HepG2 (cell line): ENCODE measurements around the gene FOXK2. TPM values are rescaled to one million over a fixed set of nuclear protein-coding genes. Genes with fewer than 3 reads are reported as not detected.

ENCODE experiments used
- ATAC-seq: fragments of 200-7000 bp; cut with Tn5 transposase; 3 replicates; pipeline ENCODE4 v1.9.1; 2020; ENCODE audit warnings: mild to moderate bottlenecking, moderate library complexity
- BruUV-seq: library from RNA; stranded (reverse); fragments of 400-500 nt; replicated peaks from 2 replicates; lab custom pipeline; 2021; lab: Mats Ljungman, UMichigan
- CTCF ChIA-PET: fragments of 300-600 bp; formaldehyde crosslinking; extraction: SDS; loops from one replicate; lab custom pipeline; 2021; ENCODE audit warnings: low total read pairs, inconsistent platforms, low intra/inter-chr PET ratio; lab: Yijun Ruan, JAX
- POLR2A ChIA-PET: fragments of 350-600 bp; sonication (Branson Sonifier 250); formaldehyde crosslinking; loops from one replicate; lab custom pipeline; 2020; ENCODE audit warnings: antibody characterized with exemption, inconsistent platforms; lab: Yijun Ruan, JAX
- DNase-seq: peaks from one replicate; pipeline ENCODE4 v3.0.0-alpha.2; 2015; ENCODE audit warnings: low spot score
- FAIRE-seq: peaks from 3 replicates; lab custom pipeline; 2011; peaks lifted over from hg19 to GRCh38; lab: Jason Lieb, UNC
- H2AFZ ChIP-seq: one replicate; pipeline ENCODE4 v1.6.1; 2011; ENCODE audit warnings: low read length, inconsistent platforms
- H3K27ac ChIP-seq: fragments of 300-600 bp; 3 replicates; pipeline ENCODE4 v1.8.0; 2011; ENCODE audit warnings: mixed run types, mild to moderate bottlenecking, mixed read lengths, low read length, inconsistent platforms; ENCODE audit not compliant: insufficient read depth; ENCODE audit errors: extremely low read length
- H3K27me3 ChIP-seq, 2 experiments: fragments of 200-600 bp in 1 of 2; 2 replicates in 1 of 2; 3 replicates in 1 of 2; pipeline versions ENCODE4 v1.6.0 to v1.8.0; 2011; ENCODE audit warnings: low read length in 2 of 2, mild to moderate bottlenecking in 2 of 2, moderate library complexity in 2 of 2, inconsistent platforms in 1 of 2; ENCODE audit not compliant: insufficient read depth in 2 of 2, control insufficient read depth in 1 of 2
- H3K36me3 ChIP-seq, 2 experiments: fragments of 200-600 bp in 1 of 2; replicated peaks in 1 of 2; 2 replicates in 1 of 2; 3 replicates in 1 of 2; pipeline versions ENCODE4 v1.5.1 to v1.8.0; 2011; ENCODE audit warnings: low read length in 2 of 2, inconsistent platforms in 1 of 2; ENCODE audit not compliant: insufficient read depth in 2 of 2, control insufficient read depth in 1 of 2
- H3K4me1 ChIP-seq: 2 replicates; pipeline ENCODE4 v1.5.1; 2012; ENCODE audit warnings: low read length, inconsistent platforms; ENCODE audit not compliant: insufficient read depth
- H3K4me2 ChIP-seq: 2 replicates; pipeline ENCODE4 v1.6.0; 2011; ENCODE audit warnings: low read depth, low read length, inconsistent platforms
- H3K4me3 ChIP-seq, 3 experiments: fragments of 200-600 bp in 1 of 3; sonication (generic), shearing (Covaris generic) in 1 of 3; replicated peaks in 1 of 3; 2 replicates each; pipeline ENCODE4 v1.5.1; 2011 to 2016; ENCODE audit warnings: low read length in 3 of 3, inconsistent platforms in 2 of 3, low read depth in 2 of 3, mild to moderate bottlenecking in 2 of 3, control low read depth in 1 of 3, mixed read lengths in 1 of 3; ENCODE audit not compliant: insufficient read depth in 1 of 3
- H3K79me2 ChIP-seq: one replicate; pipeline ENCODE4 v1.6.1; 2011; ENCODE audit warnings: low read length, inconsistent platforms; ENCODE audit not compliant: insufficient read depth
- H3K9ac ChIP-seq: 2 replicates; pipeline ENCODE4 v1.6.0; 2011; ENCODE audit warnings: mild to moderate bottlenecking, low read depth, low read length, inconsistent platforms; ENCODE audit not compliant: insufficient read depth
- H3K9me3 ChIP-seq: 2 replicates; pipeline ENCODE4 v1.5.1; 2012; ENCODE audit warnings: mild to moderate bottlenecking, low read length
- H4K20me1 ChIP-seq: 2 replicates; pipeline ENCODE4 v1.6.0; 2011; ENCODE audit warnings: inconsistent platforms, mild to moderate bottlenecking, low read length, moderate library complexity; ENCODE audit not compliant: insufficient read depth
- AGO1 ChIP-seq: fragments of 200-400 bp; formaldehyde crosslinking; IDR thresholded peaks from 2 replicates; pipeline ENCODE4 v1.6.1; 2017; ENCODE audit warnings: mild to moderate bottlenecking, low read depth, low read length, moderate library complexity; ENCODE audit not compliant: poor library complexity, severe bottlenecking
- AGO2 ChIP-seq: fragments of 200-400 bp; formaldehyde crosslinking; optimal IDR thresholded peaks from 2 replicates; pipeline ENCODE3; 2017; ENCODE audit warnings: mild to moderate bottlenecking, low read depth, low read length, moderate library complexity
- ATF2 ChIP-seq: sonication (generic); formaldehyde crosslinking; IDR thresholded peaks from 2 replicates; pipeline ENCODE4 v1.4.0; 2020; ENCODE audit warnings: missing genetic modification reagents
- ATF7 ChIP-seq, 2 experiments: fragments of 450-650 bp in 1 of 2; sonication (generic) in 1 of 2; formaldehyde crosslinking in 1 of 2; IDR thresholded peaks; 2 replicates each; pipeline versions ENCODE4 v1.4.0 to v1.6.1; 2016 to 2020; ENCODE audit warnings: antibody characterized with exemption in 1 of 2, mild to moderate bottlenecking in 1 of 2, missing genetic modification reagents in 1 of 2
- E2F1 ChIP-seq: sonication (generic); formaldehyde crosslinking; IDR thresholded peaks from 2 replicates; pipeline ENCODE4 v1.5.0; 2020; ENCODE audit warnings: missing genetic modification reagents
- KMT2B ChIP-seq: IDR thresholded peaks from 2 replicates; pipeline ENCODE4 v1.6.1; 2016; ENCODE audit warnings: missing genetic modification reagents, missing compliant biosample characterization
- MED1 ChIP-seq: sonication (generic); formaldehyde crosslinking; IDR thresholded peaks from 2 replicates; pipeline ENCODE4 v1.4.0; 2020; ENCODE audit warnings: missing genetic modification reagents
- MIER2 ChIP-seq: IDR thresholded peaks from 2 replicates; pipeline ENCODE4 v1.6.1; 2016; ENCODE audit warnings: missing biosample characterization, missing genetic modification reagents
- POGZ ChIP-seq: sonication (generic); formaldehyde crosslinking; IDR thresholded peaks from 2 replicates; pipeline ENCODE4 v1.4.0; 2020; ENCODE audit warnings: mild to moderate bottlenecking, missing genetic modification reagents
- POLR2AphosphoS2 ChIP-seq: IDR thresholded peaks from 2 replicates; pipeline ENCODE4 v1.6.1; 2011; ENCODE audit warnings: low read depth, low read length, improper control_type of control experiment
- RARA ChIP-seq: IDR thresholded peaks from 2 replicates; pipeline ENCODE4 v1.6.1; 2016; ENCODE audit warnings: missing genetic modification reagents, missing compliant biosample characterization
- TBL1XR1 ChIP-seq: fragments of 150-350 bp; IDR thresholded peaks from 2 replicates; pipeline ENCODE4 v1.6.1; 2014; ENCODE audit warnings: borderline replicate concordance, low read length; ENCODE audit not compliant: partially characterized antibody
- ZNF205 ChIP-seq: IDR thresholded peaks from 2 replicates; pipeline ENCODE4 v1.6.1; 2018; ENCODE audit warnings: missing biosample characterization, missing genetic modification reagents
- ZNF468 ChIP-seq: sonication (generic); formaldehyde crosslinking; IDR thresholded peaks from 2 replicates; pipeline ENCODE4 v1.8.0; 2022; ENCODE audit warnings: mild to moderate bottlenecking, moderate library complexity, missing genetic modification reagents
- ZNF569 ChIP-seq: sonication (generic); formaldehyde crosslinking; IDR thresholded peaks from 2 replicates; pipeline ENCODE4 v1.5.0; 2020; ENCODE audit warnings: mild to moderate bottlenecking, missing genetic modification reagents, moderate library complexity, borderline replicate concordance
- ZNF747 ChIP-seq: sonication (generic); formaldehyde crosslinking; IDR thresholded peaks from 2 replicates; pipeline ENCODE4 v1.8.1; 2023; ENCODE audit warnings: missing genetic modification reagents, mild to moderate bottlenecking, borderline replicate concordance
- ZNF768 ChIP-seq: sonication (generic); formaldehyde crosslinking; IDR thresholded peaks from 2 replicates; pipeline ENCODE4 v1.4.0; 2020; ENCODE audit warnings: missing genetic modification reagents
- WGBS: methylation state at CpG from one replicate; pipeline ENCODE4 v1.1.6; 2017; ENCODE audit warnings: low lambda C conversion rate; 5-methylcytosine and 5-hydroxymethylcytosine counted together
- in situ Hi-C: cut with HindIII; loops from 2 replicates; pipeline ENCODE4 v1.10.0; 2017; ENCODE audit warnings: low pct_unique_long_range_greater_than_20kb; ENCODE audit not compliant: extremely low pct_ligation_motif_present
- intact Hi-C: fragments of 100-400 bp; cut with micrococcal nuclease; formaldehyde crosslinking; loops from one replicate; pipeline ENCODE4 v1.10.0; 2022; ENCODE audit not compliant: unreplicated experiment
- polyA plus RNA-seq, 8 experiments: library from polyadenylated mRNA; depleted of rRNA in 3 of 8; stranded (reverse) in 7 of 8; unstranded in 1 of 8; fragments of >200 nt; fragmentation: Illumina TruSeq in 4 of 8; extraction: Trizol in 4 of 8; gene quantifications; 2 replicates each; pipeline versions ENCODE4 v1.2.1 to v1.2.3, GENCODE V29; 2011 to 2016; ENCODE audit warnings: low read depth in 4 of 8, missing spikeins in 1 of 8, mixed read lengths in 1 of 8; ENCODE audit not compliant: insufficient read depth in 1 of 8
- total RNA-seq, 5 experiments: library from RNA; depleted of rRNA; stranded (reverse); fragments of >200 nt; fragmentation: Illumina TruSeq; extraction: Trizol; gene quantifications; 2 replicates each; pipeline ENCODE4 v1.2.3, GENCODE V29; 2016; ENCODE audit warnings: low read depth in 1 of 5
- TF ChIP-seq, protein P1 (sequence below): sonication (generic); formaldehyde crosslinking; IDR thresholded peaks from 2 replicates; pipeline ENCODE4 v1.4.0; 2020; ENCODE audit warnings: missing genetic modification reagents

FOXK2 gene
- total and polyA plus RNA-seq, 2 of the 13 experiments (the other 11 are each of a cell fraction or from before 2014, with no cell fraction given) = 67.1 to 67.2 TPM

DNA sequence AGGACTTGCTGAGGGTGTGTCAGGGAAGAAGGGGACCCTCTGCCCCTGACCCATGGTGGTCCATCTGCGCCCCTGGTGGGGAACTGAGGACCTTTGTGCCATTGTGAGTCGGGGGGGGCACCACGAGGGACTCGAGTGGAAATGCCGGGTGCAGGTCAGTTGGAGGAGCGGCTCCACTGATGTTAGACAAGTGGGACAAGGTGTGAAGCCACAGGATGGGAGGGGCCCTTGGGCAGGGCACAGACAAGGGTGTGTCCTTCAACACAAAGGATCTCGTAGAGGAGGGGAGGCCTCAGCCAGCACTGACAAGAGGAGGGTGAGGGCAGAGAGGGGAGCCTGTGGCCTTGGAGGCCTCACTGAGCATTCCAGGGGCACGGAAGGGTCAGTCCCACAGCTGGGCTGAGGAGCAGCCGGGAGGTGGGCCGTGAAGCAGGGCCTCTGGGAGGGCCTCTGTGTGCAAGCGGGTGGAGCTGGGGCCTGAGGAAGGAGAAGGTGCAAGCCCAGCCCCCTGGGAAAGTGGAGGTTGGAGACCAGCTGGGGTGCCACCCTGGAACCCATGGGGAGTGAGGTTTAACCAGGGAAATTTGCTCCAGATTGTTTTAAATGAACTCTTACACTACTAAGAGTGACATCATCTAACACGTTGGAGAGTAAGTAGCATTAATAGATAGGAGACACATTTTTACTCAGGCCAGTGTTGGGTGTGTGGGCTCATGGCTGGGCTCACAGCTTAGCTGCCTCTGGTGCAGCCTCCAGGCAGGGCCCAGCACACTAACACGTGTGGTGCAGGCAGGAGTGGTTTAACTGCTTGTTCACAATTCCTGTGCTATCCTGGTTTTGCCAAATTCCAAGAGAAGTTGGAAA, 33.1 kb upstream of the FOXK2 start:
- Histone ChIP-seq H3K9ac (no peak overlapping the region), H3K4me1 (peaks cover 3% of the 10 kb centered on the region; the same call in 1 of the 2 replicates), H3K79me2 (no peaks in the 10 kb centered on the region), H3K4me2 (no peak overlapping the region), H3K27ac (no peak overlapping the region), H3K4me3 (no peak overlapping the region), H3K27me3 (no peaks in the 10 kb centered on the region), H2AFZ (no peak overlapping the region), H3K36me3 (peaks cover 28 to 61% of the 10 kb centered on the region in 2 experiments), H4K20me1 (no peaks in the 10 kb centered on the region), H3K9me3 (no peaks in the 10 kb centered on the region)
- TF ChIP-seq ZNF747 (CRISPR knock-in tag) = no peak
- no peak for TF ChIP-seq KMT2B (CRISPR knock-in tag)
- TF ChIP-seq ATF7 (IDR thresholded peaks at IDR 0.05) = peak; percentile 60
- TF ChIP-seq ATF7 (CRISPR knock-in tag; IDR thresholded peaks at IDR 0.05) = no peak
- TF ChIP-seq AGO1 = no peak
- TF ChIP-seq TBL1XR1 = no peak
- no peak for TF ChIP-seq ZNF205
- no peak for TF ChIP-seq POLR2AphosphoS2
- TF ChIP-seq RARA (CRISPR knock-in tag) = no peak
- no peak for TF ChIP-seq MIER2 (CRISPR knock-in tag)
- TF ChIP-seq ZNF468 = no peak
- TF ChIP-seq, protein P1, sequence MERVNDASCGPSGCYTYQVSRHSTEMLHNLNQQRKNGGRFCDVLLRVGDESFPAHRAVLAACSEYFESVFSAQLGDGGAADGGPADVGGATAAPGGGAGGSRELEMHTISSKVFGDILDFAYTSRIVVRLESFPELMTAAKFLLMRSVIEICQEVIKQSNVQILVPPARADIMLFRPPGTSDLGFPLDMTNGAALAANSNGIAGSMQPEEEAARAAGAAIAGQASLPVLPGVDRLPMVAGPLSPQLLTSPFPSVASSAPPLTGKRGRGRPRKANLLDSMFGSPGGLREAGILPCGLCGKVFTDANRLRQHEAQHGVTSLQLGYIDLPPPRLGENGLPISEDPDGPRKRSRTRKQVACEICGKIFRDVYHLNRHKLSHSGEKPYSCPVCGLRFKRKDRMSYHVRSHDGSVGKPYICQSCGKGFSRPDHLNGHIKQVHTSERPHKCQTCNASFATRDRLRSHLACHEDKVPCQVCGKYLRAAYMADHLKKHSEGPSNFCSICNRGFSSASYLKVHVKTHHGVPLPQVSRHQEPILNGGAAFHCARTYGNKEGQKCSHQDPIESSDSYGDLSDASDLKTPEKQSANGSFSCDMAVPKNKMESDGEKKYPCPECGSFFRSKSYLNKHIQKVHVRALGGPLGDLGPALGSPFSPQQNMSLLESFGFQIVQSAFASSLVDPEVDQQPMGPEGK (CRISPR knock-in tag) = no peak
- TF ChIP-seq AGO2 = peak; percentile 59
- TF ChIP-seq ATF2 (CRISPR knock-in tag) = no peak
- no peak for TF ChIP-seq MED1
- TF ChIP-seq ZNF569 (CRISPR knock-in tag) = no peak
- TF ChIP-seq E2F1 (CRISPR knock-in tag) = no peak
- no peak for TF ChIP-seq POGZ (CRISPR knock-in tag)
- 0 out of 2 replicates have a peak, but pooled peaks have one; percentile 7 for TF ChIP-seq ZNF768 (CRISPR knock-in tag)
- FAIRE-seq (no peak), DNase-seq (no peak), ATAC-seq (no peak)
- WGBS = 93% methylated on average over 13 of the region's 13 CpGs
- POLR2A ChIA-PET = no interaction called here
- BruUV-seq = no TSS peak
- in situ Hi-C loops (no loop called here), intact Hi-C loops (no loop called here)
- CTCF ChIA-PET = no interaction called here
